Hematopoietic multipotent progenitor cell (in vitro differentiated cells): ENCODE data around the gene TGFBRAP1. TPM values are rescaled to one million over a fixed set of nuclear protein-coding genes. Genes with fewer than 3 reads are reported as not detected.

Experiments
- DNase-seq, 3 donors: peaks; one replicate each; pipeline ENCODE4 v3.0.0-alpha.2; 2011 to 2015; ENCODE audit warnings: low read depth in 2 of 3, low spot score in 2 of 3
- total RNA-seq: library from RNA; depleted of rRNA; stranded (reverse); fragments of >200 nt; gene quantifications from one replicate; pipeline ENCODE4 v1.2.3, GENCODE V29; 2012

TGFBRAP1 gene
- total RNA-seq, 1 donor: 114 TPM

GRCh38 chr2:105243961-105244360 lies 85.6 kb downstream of the TGFBRAP1 start:
- DNase-seq: no peak

GRCh38 chr2:105242286-105242993 lies 87.1 kb downstream of the TGFBRAP1 start:
- DNase-seq: no peak

GRCh38 chr2:105241443-105241842 lies 88.1 kb downstream of the TGFBRAP1 start, which contains the start of gene GPR45:
Gene GPR45, plus strand, starts transcription at chr2:105241743. Its CDS starts 116 bp downstream, at chr2:105241859.
- no peak for DNase-seq

- no peak for DNase-seq
Observed at GRCh38 chr2:105239924-105240323, 89.6 kb downstream of the TGFBRAP1 start.

- DNase-seq: no peak
Observed at GRCh38 chr2:105238664-105239240, 90.8 kb downstream of the TGFBRAP1 start.

GRCh38 chr2:105237045-105237765 lies 92.3 kb downstream of the TGFBRAP1 start:
- peak in 1 of 3 donors; percentile 9 for DNase-seq

GRCh38 chr2:105236060-105236424 lies 93.5 kb downstream of the TGFBRAP1 start:
- no peak for DNase-seq

- peak; percentile 13 to 89 (median 71) for DNase-seq
Observed at GRCh38 chr2:105235388-105236059, 94.0 kb downstream of the TGFBRAP1 start.

GRCh38 chr2:105231232-105231619 lies 98.3 kb downstream of the TGFBRAP1 start:
- no peak for DNase-seq

- no peak for DNase-seq
Observed at GRCh38 chr2:105224444-105224843, 105.1 kb downstream of the TGFBRAP1 start.

- DNase-seq: no peak
Observed at GRCh38 chr2:105220604-105221003, 108.9 kb downstream of the TGFBRAP1 start.

GRCh38 chr2:105215586-105216192 lies 113.8 kb downstream of the TGFBRAP1 start:
- DNase-seq: no peak

Other genes with a start within 250 kb of the TGFBRAP1 start
- not detected for gene GPR45, start 88.0 kb downstream of the TGFBRAP1 start, total RNA-seq
- 3.8 TPM for gene C2orf49, start 7.8 kb upstream of the TGFBRAP1 start, total RNA-seq
- gene FHL2, start 69.3 kb upstream of the TGFBRAP1 start, total RNA-seq: 31.8 TPM